Activated effector memory CD4-positive, alpha-beta T cell treated with anti-CD3 and anti-CD28 coated beads, Interleukin-2, amount 50 U/mL, for 16 hours (primary cell): Measurements from ENCODE around the gene PARP1.
A peak's percentile ranks its signal among the peaks of the same experiment; 100 is the strongest.

Experiments
- DNase-seq: peaks from one replicate; pipeline ENCODE4 v3.0.0-alpha.2; 2020

PARP1 gene

DNA sequence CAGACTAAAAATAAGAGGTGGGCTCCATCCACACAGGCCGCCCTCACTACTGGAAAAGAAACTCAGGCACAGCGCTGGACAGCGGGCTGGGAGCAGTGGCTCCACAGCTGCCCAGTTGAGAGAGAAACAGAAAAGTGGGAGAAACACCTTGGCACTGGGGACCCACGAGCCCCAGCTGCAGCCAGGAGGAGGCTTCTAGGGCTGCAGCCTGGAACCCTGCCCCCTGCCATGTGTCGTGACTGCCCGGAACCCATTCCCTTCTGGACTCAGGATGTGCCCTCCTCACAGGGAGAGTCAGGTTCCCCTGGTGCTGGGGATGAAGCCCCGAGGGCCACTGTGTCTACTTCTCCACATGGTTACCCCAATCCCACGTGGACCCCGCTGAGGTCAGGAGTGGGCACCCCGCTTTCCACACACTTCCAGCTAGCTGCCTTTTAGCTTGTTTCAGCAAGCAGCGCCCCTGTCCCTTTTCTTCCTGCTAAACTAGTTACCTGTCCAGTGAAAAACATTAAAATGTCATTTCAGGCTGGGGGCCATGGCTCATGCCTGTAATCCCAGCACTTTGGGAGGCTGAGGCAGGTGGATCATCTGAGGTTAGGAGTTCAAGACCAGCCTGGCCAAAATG, 35.9 kb downstream of the PARP1 start:
- DNase-seq: peak; percentile 44

DNA sequence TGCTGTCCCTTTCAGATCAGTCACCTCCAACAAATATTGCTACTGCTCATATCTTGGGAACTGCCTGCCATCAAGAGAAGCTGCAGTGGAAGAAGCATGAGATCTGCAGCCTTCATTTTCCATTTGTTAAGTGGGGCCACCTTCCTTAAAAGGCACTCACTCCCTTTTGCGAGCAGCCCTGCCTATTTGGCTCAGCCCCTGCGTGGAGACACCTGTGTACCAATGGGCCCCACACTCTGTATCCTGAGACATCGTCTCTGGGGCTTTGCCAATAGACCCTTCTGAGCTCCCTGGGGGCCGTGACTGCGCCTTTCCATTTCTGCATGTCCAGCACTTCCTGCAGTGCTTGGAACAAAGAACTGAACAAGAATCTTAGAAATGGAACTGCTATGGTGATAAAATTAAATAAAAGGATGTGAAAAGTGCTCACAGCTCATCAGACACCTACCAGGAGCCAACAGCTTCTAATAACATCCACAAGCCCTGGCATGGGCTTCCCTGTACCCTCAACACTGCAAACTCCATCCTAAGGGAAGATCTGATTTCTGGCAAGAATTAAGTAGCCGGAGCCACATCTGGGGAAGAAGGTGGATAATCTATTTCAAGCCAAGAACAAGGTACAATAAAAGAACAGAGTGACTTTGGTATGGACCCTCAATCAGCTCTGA, 36.7 kb downstream of the PARP1 start:
- peak; percentile 16 for DNase-seq

GRCh38 chr1:226370144-226370923, 37.6 kb downstream of the PARP1 start:
- DNase-seq: peak; percentile 41

- peak; percentile 31 for DNase-seq
These were observed 38.8 kb downstream of the PARP1 start for GRCh38 chr1:226369110-226369509.

- no peak for DNase-seq
These were observed 41.6 kb downstream of the PARP1 start for GRCh38 chr1:226366290-226366689.

DNA sequence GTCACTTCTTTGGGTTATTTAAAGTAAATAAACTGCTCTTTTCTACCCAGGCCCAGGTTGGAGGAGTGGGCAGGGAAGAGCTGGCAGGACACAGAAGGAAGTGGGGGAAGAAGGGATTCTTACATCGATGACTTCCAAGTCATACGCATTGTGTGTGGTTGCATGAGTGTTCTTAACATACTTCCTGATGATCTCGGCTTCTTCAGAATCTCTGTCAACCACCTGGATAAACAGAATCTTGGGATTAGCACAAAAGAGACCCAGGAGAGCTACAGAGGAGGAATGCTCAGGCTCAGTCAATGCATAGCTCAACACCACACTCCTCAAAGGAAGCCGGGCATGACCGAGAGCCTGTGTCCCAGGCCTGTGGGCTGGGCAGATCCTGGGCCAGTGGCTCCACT, 42.1 kb downstream of the PARP1 start:
- no peak for DNase-seq

DNA sequence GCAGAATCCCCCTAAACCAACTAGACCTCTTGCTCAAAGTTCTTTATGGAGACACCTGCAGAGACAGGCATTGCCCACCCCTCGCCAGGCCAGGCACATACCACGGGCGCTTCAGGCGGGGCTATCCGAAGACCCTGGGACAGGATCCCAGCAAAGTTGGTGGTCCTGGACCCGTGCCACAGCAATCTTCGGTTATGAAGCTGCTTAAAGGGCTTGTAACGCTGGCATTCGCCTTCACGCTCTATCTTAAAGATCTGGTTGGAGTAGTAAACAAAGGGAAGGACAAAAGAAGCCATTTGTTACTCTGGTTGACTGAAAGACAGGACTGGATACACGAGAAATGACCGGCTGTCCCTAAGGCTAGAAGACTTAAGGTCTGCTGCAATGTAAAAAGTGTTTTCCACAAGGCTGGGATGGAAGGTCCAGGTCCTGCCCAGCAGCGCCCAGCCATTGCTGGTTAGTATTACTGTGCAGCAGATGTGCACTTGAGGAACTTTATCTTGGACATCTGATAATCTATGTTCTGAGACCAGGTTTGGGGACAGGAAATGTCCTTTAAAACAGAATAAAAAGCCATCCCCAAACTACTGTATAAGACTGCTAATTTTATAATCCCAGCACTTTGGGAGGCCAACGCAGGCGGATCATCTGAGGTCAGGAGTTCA, 42.9 kb downstream of the PARP1 start:
- no peak for DNase-seq

GRCh38 chr1:226364514-226364899, 43.4 kb downstream of the PARP1 start:
- DNase-seq: no peak

DNA sequence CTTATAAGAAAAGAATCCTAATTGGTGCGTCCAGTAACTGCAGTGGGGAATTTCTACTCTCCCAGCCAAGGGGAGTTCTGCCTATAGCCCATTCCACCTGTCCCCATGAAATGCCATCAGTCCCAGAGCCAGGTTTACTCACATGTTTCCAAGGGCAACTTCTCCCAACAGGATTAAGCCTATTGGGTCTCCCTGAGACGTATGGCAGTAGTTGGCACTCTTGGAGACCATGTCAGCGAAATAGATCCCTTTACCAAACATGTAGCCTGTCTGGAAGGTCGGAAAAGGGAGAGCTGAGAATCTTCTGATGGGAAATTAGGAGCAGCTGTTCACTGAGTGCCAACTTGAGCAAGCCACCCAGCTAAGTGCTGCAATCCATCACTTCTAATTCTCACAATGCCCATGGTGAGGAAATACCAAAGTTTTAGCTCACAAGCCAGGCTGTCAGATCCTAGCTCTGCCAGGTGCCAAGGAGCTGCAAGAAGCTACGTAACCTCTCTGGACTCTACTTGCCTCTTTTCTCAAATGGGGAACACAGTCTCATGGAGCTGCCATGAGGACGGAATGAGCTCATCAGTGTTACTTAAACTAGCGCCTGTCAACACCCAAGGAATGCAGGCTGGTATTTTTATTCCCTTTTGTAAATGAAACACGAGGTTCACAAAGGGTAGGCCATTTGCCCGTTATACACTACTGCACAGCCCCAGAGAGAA, 43.9 kb downstream of the PARP1 start:
- no peak for DNase-seq

DNA sequence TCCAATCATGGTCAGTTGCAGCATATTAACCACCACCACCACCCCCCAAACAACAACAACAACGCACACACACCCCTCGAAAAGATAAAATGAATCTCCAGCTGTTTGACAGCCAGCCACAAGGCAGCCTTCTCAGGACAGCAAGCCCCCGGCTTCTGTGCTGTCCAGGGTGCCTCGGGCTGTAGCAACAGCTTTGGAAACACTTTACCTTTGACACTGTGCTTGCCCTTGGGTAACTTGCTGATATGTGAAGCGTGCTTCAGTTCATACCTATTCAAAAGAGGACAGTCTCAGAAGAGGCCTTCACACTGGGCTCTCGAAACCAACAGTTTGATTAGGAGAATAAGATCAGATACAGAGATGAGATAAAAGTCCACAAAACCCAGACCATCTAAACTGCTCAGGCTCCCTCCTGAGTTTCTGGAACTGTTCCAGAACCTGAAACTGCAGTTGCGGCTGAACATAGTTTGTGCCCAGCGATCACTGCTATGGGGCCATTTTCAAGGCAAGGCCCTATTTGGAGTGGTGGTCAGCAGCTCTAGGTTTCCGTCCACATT, 44.9 kb downstream of the PARP1 start:
- DNase-seq: no peak

DNA sequence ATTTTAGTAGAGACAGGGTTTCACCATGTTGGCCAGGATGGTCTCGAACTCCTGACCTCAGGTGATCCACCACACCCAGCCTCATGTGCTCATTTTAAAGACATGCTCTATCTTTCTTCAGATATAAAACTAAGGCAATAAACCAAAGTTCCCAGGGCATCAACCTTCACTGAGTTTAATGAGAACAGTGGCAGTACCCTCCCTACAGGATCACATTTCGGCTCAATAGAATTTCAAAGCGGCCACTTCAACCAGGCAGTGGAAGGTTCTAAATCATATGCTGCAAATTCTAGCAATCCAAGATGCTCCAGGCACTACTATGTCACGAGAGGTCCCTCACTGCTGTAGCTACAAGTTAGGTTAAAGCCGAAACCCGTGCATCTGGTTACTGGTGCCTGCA, 45.5 kb downstream of the PARP1 start:
- DNase-seq: no peak

DNA sequence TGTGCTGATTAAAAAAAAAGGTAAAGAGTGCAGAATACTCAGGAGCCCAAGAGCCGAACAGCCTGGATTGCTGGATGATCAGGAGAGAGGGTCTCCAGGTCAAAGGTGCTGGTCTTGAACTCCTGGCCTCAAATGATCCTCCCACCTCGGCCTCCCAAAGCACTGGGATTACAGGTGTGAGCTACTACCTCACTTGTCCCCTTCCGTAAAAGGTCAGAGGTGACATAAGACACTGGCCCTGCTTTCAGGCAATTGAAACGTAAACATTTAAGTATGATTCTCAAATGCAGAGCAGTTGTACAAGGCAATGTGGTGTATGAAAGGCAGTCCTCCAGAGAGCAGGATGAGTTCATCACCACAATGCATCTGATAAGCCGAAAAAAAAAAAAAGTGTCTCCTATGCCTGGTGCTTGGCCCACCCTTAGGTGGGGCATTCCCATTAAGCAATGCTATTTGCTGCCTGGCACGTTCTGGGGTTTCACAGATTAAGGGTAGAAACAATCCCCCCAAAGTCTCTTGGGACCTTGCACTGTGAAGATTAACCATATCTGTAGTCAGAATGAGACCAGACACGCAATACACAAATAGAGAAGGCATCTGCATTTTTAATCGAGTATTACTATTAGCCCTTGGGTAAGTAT, 47.7 kb downstream of the PARP1 start:
- DNase-seq: peak; percentile 19

DNA sequence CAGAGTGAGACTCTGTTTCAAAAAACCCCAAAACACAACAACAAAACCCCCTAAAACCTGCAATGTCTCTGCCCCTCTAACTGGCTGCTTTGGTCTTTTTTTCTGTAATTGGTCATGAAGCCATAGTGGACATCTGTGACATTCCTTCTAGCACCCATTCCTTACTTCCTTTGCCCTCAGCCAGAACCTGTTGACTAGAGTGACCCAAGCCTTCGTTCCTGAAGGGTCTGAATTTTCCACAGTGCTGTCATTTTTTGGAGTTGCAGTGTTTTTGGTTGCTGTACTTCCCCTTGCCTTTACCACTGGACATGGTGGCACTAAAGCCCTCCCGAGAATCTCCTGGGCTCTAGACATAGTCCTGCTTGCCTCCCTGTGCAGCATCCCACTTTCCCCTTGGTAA, 50.5 kb downstream of the PARP1 start:
- DNase-seq: peak; percentile 39

GRCh38 chr1:226355669-226356551, 52.0 kb downstream of the PARP1 start:
- peak; percentile 45 for DNase-seq

- no peak for DNase-seq
These were observed 52.9 kb downstream of the PARP1 start for GRCh38 chr1:226355016-226355415.

DNA sequence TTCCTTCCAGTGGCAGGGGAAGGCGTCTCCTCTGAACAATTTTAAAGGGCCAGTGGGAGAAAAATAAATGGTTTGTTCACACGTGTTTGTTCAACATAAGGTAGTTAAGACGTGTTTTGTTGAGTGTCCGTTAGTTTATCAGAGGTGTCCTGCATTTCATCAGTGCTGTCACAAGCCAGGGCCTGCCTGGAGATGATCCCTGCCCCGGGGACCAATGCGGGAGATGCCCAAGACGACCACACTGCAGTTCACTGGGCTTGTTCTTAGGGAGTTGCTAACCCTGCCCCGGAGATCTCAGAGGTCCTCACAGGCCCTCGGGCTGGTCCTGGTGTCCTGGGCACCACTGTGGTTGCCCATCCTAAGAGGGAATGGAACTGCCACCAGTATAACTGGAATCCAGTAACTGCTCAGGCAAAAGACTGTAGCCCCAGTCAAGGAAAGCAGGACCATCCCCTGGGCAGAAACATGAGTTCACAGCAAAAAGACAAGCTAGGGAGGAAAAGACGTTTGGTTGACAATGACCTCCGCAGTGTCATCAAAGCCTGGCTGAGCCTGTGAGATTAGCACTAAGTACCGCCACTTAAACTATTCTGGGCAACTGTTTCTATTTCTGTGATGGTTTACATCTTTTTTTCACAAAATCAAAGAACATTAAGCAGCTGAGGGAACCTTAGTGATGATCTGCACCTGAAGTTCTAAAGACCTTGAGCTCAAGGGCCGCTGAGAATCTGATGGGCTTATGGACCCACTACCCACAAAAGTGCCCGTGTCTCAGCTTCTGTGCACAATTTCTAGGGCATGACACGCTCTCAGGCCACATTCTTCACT, 54.0 kb downstream of the PARP1 start:
- DNase-seq: no peak

DNA sequence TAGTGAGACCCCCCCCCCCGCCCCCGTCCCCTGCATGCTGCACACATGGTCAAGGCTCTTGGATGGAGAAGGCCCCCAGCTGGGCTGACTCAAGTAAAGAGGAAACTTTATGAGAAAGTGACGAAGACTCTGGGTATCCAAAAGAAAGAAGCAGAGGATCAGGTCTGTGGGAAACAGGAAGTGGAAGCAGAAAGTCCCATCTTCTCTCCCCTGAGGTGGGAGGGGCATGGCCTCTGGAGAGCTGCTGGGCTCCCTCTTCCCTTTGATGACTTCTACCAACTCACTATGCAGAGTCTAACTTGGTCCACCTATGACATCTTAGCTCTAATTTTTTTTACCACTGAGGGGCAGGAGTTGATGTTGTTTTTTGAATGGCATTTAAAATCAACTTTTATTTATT, 56.2 kb downstream of the PARP1 start:
- no peak for DNase-seq

GRCh38 chr1:226350519-226350865, 57.4 kb downstream of the PARP1 start:
- DNase-seq: no peak

GRCh38 chr1:226349801-226350518, 57.9 kb downstream of the PARP1 start:
- DNase-seq: no peak

DNA sequence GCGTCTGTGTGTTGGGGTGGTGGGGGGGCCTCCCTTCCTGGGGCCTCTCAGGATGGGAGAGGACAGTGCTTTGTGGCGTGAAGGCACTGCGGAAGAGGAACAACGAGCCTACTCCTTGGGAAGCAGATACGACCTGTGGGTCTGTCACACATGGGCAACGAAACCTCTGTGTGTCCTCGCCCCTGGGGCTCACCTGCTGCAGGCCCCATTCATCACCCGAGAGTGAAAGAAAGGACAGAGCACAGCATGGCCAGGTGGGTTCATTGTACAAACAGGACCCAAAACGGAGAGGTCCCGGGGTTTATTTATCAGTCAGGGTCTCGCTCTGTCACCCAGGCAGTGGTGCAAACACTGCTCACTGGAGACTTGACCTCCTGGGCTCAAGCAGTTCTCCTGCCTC, 58.8 kb downstream of the PARP1 start:
- no peak for DNase-seq
